Measurements from ENCODE around the gene ZFAND3. TPM values are rescaled to one million over a fixed set of nuclear protein-coding genes. Genes with fewer than 3 reads are reported as not detected.
"Not testable (repeated sequence)": the region's sequence is repeated elsewhere in the genome, so short reads cannot be mapped to it uniquely, and the experiment has no call there.

ZFAND3 gene
- total RNA-seq, 4 donors from 2014 or later = 45.0 to 55.2 (median 49.5) TPM

GRCh38 chr6:37891072-37891471, 71.5 kb downstream of the ZFAND3 start:
- H3K9me3 ChIP-seq = no peaks in the 10 kb centered on the region
- no peaks in the 10 kb centered on the region for H3K36me3 ChIP-seq
- no peaks in the 10 kb centered on the region for H3K27me3 ChIP-seq
- H3K27ac ChIP-seq = no peak overlapping the region
- in situ Hi-C loops (cut with MboI; ENCODE audit: low sequenced_read_pairs in 4 of 4) (no loop called here), intact Hi-C loops (cut with DNase I; ENCODE audit: low total_unique reads) (no loop called here)
- DNase-seq = no peak
- ATAC-seq = no peak
- peaks cover 23 to 30% of the 10 kb centered on the region in 2 donors for H3K4me1 ChIP-seq
- TF ChIP-seq CTCF (IDR thresholded peaks at IDR 0.05 in 4 of 5, conservative IDR thresholded peaks at IDR 0.05 in 1 of 5) = no peak
- no peak for TF ChIP-seq POLR2A (IDR thresholded peaks at IDR 0.05)
- no peak overlapping the region for H3K4me3 ChIP-seq

GRCh38 chr6:37893257-37893656, 73.7 kb downstream of the ZFAND3 start:
- in situ Hi-C loops (cut with MboI; ENCODE audit: low sequenced_read_pairs in 4 of 4) (no loop called here), intact Hi-C loops (cut with DNase I; ENCODE audit: low total_unique reads) (no loop called here)
- ATAC-seq = no peak

GRCh38 chr6:37893734-37894133, 74.2 kb downstream of the ZFAND3 start:
- in situ Hi-C loops (cut with MboI; ENCODE audit: low sequenced_read_pairs in 4 of 4); H3K36me3 ChIP-seq; DNase-seq; H3K27ac ChIP-seq; H3K9me3 ChIP-seq; H3K27me3 ChIP-seq; H3K4me3 ChIP-seq; intact Hi-C loops (cut with DNase I; ENCODE audit: low total_unique reads); ATAC-seq: not testable (repeated sequence)
- peaks cover 32 to 36% of the 10 kb centered on the region in 2 donors for H3K4me1 ChIP-seq

More at GRCh38 chr6:37893257-37893656, 73.7 kb downstream of the ZFAND3 start:
- TF ChIP-seq POLR2A (IDR thresholded peaks at IDR 0.05) = no peak
- TF ChIP-seq CTCF (IDR thresholded peaks at IDR 0.05 in 4 of 5, conservative IDR thresholded peaks at IDR 0.05 in 1 of 5) = no peak
- Histone ChIP-seq H3K4me3 (no peak overlapping the region), H3K36me3 (no peaks in the 10 kb centered on the region), H3K9me3 (no peaks in the 10 kb centered on the region), H3K4me1 (peaks cover 34 to 40% of the 10 kb centered on the region in 2 donors), H3K27me3 (no peaks in the 10 kb centered on the region), H3K27ac (no peak overlapping the region)
- no peak for DNase-seq

- intact Hi-C loops (cut with DNase I; ENCODE audit: low total_unique reads) (no loop called here), in situ Hi-C loops (cut with MboI; ENCODE audit: low sequenced_read_pairs in 4 of 4) (no loop called here)
- DNase-seq = no peak
- no peaks in the 10 kb centered on the region for H3K9me3 ChIP-seq
- H3K4me1 ChIP-seq = peaks cover 26 to 33% of the 10 kb centered on the region in 2 donors
- no peak overlapping the region for H3K27ac ChIP-seq
- TF ChIP-seq POLR2A (IDR thresholded peaks at IDR 0.05) = no peak
- no peak for TF ChIP-seq CTCF (IDR thresholded peaks at IDR 0.05 in 4 of 5, conservative IDR thresholded peaks at IDR 0.05 in 1 of 5)
- no peak for ATAC-seq
- H3K36me3 ChIP-seq = no peaks in the 10 kb centered on the region
- no peaks in the 10 kb centered on the region for H3K27me3 ChIP-seq
- no peak overlapping the region for H3K4me3 ChIP-seq
These were observed 75.1 kb downstream of the ZFAND3 start for GRCh38 chr6:37894585-37894984.

GRCh38 chr6:37897321-37897720, 77.8 kb downstream of the ZFAND3 start:
- no peak overlapping the region for H3K27ac ChIP-seq
- DNase-seq = no peak
- intact Hi-C loops (cut with DNase I; ENCODE audit: low total_unique reads) (no loop called here), in situ Hi-C loops (cut with MboI; ENCODE audit: low sequenced_read_pairs in 4 of 4) (no loop called here)
- ATAC-seq = no peak
- no peaks in the 10 kb centered on the region for H3K36me3 ChIP-seq
- no peaks in the 10 kb centered on the region for H3K27me3 ChIP-seq
- H3K9me3 ChIP-seq = no peaks in the 10 kb centered on the region
- H3K4me3 ChIP-seq = no peak overlapping the region
- H3K4me1 ChIP-seq = peaks cover 32 to 35% of the 10 kb centered on the region in 2 donors
- TF ChIP-seq POLR2A (IDR thresholded peaks at IDR 0.05) (no peak), CTCF (IDR thresholded peaks at IDR 0.05 in 4 of 5, conservative IDR thresholded peaks at IDR 0.05 in 1 of 5) (no peak)

Data from gastrocnemius medialis (tissue), 4 donors.